GM23338 (cell line): ENCODE measurements around the gene IRAK1. TPM values are rescaled to one million over a fixed set of nuclear protein-coding genes. Genes with fewer than 3 reads are reported as not detected.

ENCODE experiments used
- ATAC-seq: fragments of 200-7000 bp; cut with Tn5 transposase; 3 replicates; pipeline ENCODE4 v1.9.1; 2020
- DNase-seq: peaks from one replicate; pipeline ENCODE4 v3.0.0-alpha.2; 2015; ENCODE audit warnings: low spot score
- H2AFZ ChIP-seq: fragments of 200-600 bp; sonication (generic); 2 replicates; pipeline ENCODE4 v1.8.0; 2016; ENCODE audit warnings: antibody characterized with exemption, mild to moderate bottlenecking, moderate library complexity
- H3F3A ChIP-seq: fragments of 200-600 bp; sonication (generic); replicated peaks from 2 replicates; pipeline ENCODE4 v1.8.0; 2017; ENCODE audit warnings: antibody characterized with exemption, mixed run types, low read depth
- H3K27ac ChIP-seq: fragments of 200-600 bp; sonication (generic); 2 replicates; pipeline ENCODE4 v1.6.1; 2016; ENCODE audit warnings: low read depth
- H3K27me3 ChIP-seq: fragments of 200-600 bp; sonication (generic); 2 replicates; pipeline ENCODE4 v1.8.0; 2016; ENCODE audit warnings: mild to moderate bottlenecking, mixed run types, moderate library complexity; ENCODE audit not compliant: insufficient read depth
- H3K36me3 ChIP-seq: fragments of 200-600 bp; sonication (generic); 2 replicates; pipeline ENCODE4 v1.8.0; 2016; ENCODE audit warnings: mild to moderate bottlenecking; ENCODE audit not compliant: insufficient read depth
- H3K4me1 ChIP-seq: fragments of 200-600 bp; sonication (generic); 2 replicates; pipeline ENCODE4 v1.8.0; 2016; ENCODE audit warnings: mild to moderate bottlenecking, moderate library complexity; ENCODE audit not compliant: insufficient read depth
- H3K4me2 ChIP-seq: fragments of 200-600 bp; sonication (generic); 2 replicates; pipeline ENCODE4 v1.7.1; 2017; ENCODE audit warnings: mixed run types
- H3K4me3 ChIP-seq: fragments of 200-600 bp; sonication (generic); 2 replicates; pipeline ENCODE4 v1.6.1; 2016; ENCODE audit warnings: mixed run types
- H3K79me2 ChIP-seq: fragments of 200-600 bp; sonication (generic); replicated peaks from 2 replicates; pipeline ENCODE4 v1.8.0; 2017; ENCODE audit warnings: mild to moderate bottlenecking; ENCODE audit not compliant: insufficient read depth
- H3K9me2 ChIP-seq: fragments of 200-600 bp; sonication (generic); 2 replicates; pipeline ENCODE4 v1.8.0; 2017; ENCODE audit not compliant: insufficient read depth
- H4K20me1 ChIP-seq: fragments of 200-600 bp; sonication (generic); replicated peaks from 2 replicates; pipeline ENCODE4 v1.8.0; 2017; ENCODE audit warnings: mild to moderate bottlenecking; ENCODE audit not compliant: insufficient read depth
- H3K27ac Mint-ChIP-seq: 2 replicates; pipeline ENCODE4 v1.8.0; 2020; ENCODE audit warnings: inconsistent platforms, mild to moderate bottlenecking, moderate library complexity, mixed read lengths
- H3K27me3 Mint-ChIP-seq: 3 replicates; pipeline ENCODE4 v1.8.0; 2022; ENCODE audit warnings: low read depth, mild to moderate bottlenecking, moderate library complexity, mixed read lengths, inconsistent platforms; ENCODE audit not compliant: insufficient read depth, poor library complexity
- H3K36me3 Mint-ChIP-seq: 3 replicates; pipeline ENCODE4 v1.8.0; 2021; ENCODE audit warnings: low read depth, mild to moderate bottlenecking, inconsistent platforms, moderate library complexity, mixed read lengths
- H3K4me1 Mint-ChIP-seq: 3 replicates; pipeline ENCODE4 v1.8.0; 2020; ENCODE audit warnings: mild to moderate bottlenecking, inconsistent platforms, mixed read lengths
- H3K4me3 Mint-ChIP-seq: 3 replicates; pipeline ENCODE4 v1.8.0; 2021; ENCODE audit warnings: moderate library complexity, mild to moderate bottlenecking, inconsistent platforms, mixed read lengths
- H3K9me3 Mint-ChIP-seq: 3 replicates; pipeline ENCODE4 v1.8.0; 2020; ENCODE audit warnings: moderate library complexity, mild to moderate bottlenecking, inconsistent platforms, mixed read lengths
- CREB1 ChIP-seq: fragments of 250-450 bp; sonication (Bioruptor Pico); IDR thresholded peaks from 2 replicates; pipeline ENCODE4 v1.5.0; 2020; ENCODE audit warnings: low read depth, mild to moderate bottlenecking, moderate library complexity
- EZH2 ChIP-seq: fragments of 200-600 bp; sonication (generic); IDR thresholded peaks from one replicate; pipeline ENCODE4 v1.8.0; 2017; ENCODE audit warnings: antibody characterized with exemption, mild to moderate bottlenecking, low read depth; ENCODE audit not compliant: unreplicated experiment
- NANOG ChIP-seq: IDR thresholded peaks from 2 replicates; pipeline ENCODE4 v1.6.1; 2016; ENCODE audit warnings: antibody characterized with exemption, borderline replicate concordance
- POLR2AphosphoS5 ChIP-seq: IDR thresholded peaks from 2 replicates; pipeline ENCODE4 v1.6.1; 2016; ENCODE audit warnings: antibody characterized with exemption, low read depth
- STAT1 ChIP-seq: IDR thresholded peaks from one replicate; pipeline ENCODE4 v1.6.1; 2016; ENCODE audit warnings: antibody characterized with exemption; ENCODE audit not compliant: unreplicated experiment
- ZNF114 ChIP-seq: fragments of 250-450 bp; sonication (Bioruptor Pico); IDR thresholded peaks from 2 replicates; pipeline ENCODE4 v1.5.0; 2020; ENCODE audit warnings: mild to moderate bottlenecking, moderate library complexity
- polyA plus RNA-seq: library from polyadenylated mRNA; unstranded; fragments of >200 nt; fragmentation: Nextera tagmentation; extraction: Ambion mirVana; gene quantifications from 2 replicates; pipeline ENCODE4 v1.2.1, GENCODE V29; 2016
- total RNA-seq: library from RNA; depleted of rRNA; stranded (reverse); fragments of >200 nt; shearing (Covaris generic); gene quantifications from 2 replicates; pipeline ENCODE4 v1.2.3, GENCODE V29; 2014
- TF ChIP-seq, protein P1 (sequence below), 2 experiments: fragments of 200-600 bp in 1 of 2; sonication (generic) in 1 of 2; conservative IDR thresholded peaks; 2 replicates each; pipeline versions ENCODE4 v1.5.1 to v1.6.1; 2016 to 2017; ENCODE audit warnings: antibody characterized with exemption in 2 of 2, low read depth in 2 of 2, mild to moderate bottlenecking in 2 of 2, moderate library complexity in 1 of 2
- TF ChIP-seq, protein P2 (sequence below): fragments of 250-450 bp; sonication (Bioruptor Pico); IDR thresholded peaks from 2 replicates; pipeline ENCODE4 v1.5.0; 2020; ENCODE audit warnings: mild to moderate bottlenecking, moderate library complexity
- TF ChIP-seq, protein P3 (sequence below): IDR thresholded peaks from 2 replicates; pipeline ENCODE4 v1.6.1; 2016; ENCODE audit warnings: antibody characterized with exemption

Gene IRAK1
- total and polyA plus RNA-seq, 2 experiments from 2014 or later, result 21.6 to 38.0 TPM

DNA sequence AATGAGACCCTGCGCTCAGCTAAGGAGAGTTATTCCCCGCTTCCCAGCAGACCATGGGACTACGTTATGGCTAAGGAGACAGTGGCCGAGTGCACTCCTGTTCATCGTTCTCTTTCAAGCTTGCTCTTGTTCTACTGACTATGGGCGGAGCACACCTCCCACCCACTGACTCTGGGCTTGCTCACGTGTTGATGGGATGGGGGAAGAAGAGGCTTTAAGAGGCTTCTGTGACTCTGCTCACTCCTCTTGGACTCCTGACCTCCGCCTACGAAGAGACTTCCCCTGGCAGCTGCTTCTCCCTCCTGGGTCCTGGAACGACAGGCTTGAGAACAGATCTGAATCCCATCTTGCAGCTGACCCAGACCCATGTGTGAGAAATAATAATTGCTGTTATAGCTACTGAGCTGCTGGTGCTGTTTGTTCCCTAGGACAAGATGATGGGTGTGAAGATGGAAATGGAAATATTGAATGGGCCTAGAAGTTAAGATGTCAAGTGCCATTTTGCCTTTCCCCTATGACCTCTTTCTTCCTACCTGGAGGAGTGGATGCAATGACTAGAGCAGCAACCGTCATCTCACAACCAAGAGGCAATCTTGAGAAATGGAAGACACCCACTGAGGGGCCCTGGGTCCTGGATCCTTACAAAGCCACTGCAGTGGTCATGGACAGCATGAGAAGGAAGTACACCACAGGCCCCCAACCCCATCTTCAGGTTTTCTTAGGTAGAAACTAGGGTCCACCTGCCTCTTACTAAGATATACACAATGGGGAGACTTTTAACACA lies 38.7 kb upstream of the IRAK1 start:
- peaks cover 70% of the 10 kb centered on the region for H3K79me2 ChIP-seq
- no peaks in the 10 kb centered on the region for H3K27me3 Mint-ChIP-seq
- no peaks in the 10 kb centered on the region; the same call in 1 of the 2 replicates for H4K20me1 ChIP-seq

More for the DNA sequence above, 38.7 kb upstream of the IRAK1 start:
- DNase-seq (no peak), ATAC-seq (no peak)
- Histone ChIP-seq H3K4me1 (no peaks in the 10 kb centered on the region), H3K36me3 (no peaks in the 10 kb centered on the region), H2AFZ (no peak overlapping the region), H3F3A (no peaks in the 10 kb centered on the region), H3K27me3 (no peaks in the 10 kb centered on the region), H3K4me2 (no peak overlapping the region), H3K9me2 (no peaks in the 10 kb centered on the region), H3K27ac (no peak overlapping the region), H3K4me3 (no peak overlapping the region)
- TF ChIP-seq CREB1 (CRISPR knock-in tag) (no peak), STAT1 (no peak), ZNF114 (no peak), POLR2AphosphoS5 (no peak), EZH2 (no peak), NANOG (no peak)
- TF ChIP-seq, protein P1, sequence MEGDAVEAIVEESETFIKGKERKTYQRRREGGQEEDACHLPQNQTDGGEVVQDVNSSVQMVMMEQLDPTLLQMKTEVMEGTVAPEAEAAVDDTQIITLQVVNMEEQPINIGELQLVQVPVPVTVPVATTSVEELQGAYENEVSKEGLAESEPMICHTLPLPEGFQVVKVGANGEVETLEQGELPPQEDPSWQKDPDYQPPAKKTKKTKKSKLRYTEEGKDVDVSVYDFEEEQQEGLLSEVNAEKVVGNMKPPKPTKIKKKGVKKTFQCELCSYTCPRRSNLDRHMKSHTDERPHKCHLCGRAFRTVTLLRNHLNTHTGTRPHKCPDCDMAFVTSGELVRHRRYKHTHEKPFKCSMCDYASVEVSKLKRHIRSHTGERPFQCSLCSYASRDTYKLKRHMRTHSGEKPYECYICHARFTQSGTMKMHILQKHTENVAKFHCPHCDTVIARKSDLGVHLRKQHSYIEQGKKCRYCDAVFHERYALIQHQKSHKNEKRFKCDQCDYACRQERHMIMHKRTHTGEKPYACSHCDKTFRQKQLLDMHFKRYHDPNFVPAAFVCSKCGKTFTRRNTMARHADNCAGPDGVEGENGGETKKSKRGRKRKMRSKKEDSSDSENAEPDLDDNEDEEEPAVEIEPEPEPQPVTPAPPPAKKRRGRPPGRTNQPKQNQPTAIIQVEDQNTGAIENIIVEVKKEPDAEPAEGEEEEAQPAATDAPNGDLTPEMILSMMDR (conservative IDR thresholded peaks at IDR 0.05; ENCODE audit: low read depth in 2 of 2), result no peak
- TF ChIP-seq, protein P2, sequence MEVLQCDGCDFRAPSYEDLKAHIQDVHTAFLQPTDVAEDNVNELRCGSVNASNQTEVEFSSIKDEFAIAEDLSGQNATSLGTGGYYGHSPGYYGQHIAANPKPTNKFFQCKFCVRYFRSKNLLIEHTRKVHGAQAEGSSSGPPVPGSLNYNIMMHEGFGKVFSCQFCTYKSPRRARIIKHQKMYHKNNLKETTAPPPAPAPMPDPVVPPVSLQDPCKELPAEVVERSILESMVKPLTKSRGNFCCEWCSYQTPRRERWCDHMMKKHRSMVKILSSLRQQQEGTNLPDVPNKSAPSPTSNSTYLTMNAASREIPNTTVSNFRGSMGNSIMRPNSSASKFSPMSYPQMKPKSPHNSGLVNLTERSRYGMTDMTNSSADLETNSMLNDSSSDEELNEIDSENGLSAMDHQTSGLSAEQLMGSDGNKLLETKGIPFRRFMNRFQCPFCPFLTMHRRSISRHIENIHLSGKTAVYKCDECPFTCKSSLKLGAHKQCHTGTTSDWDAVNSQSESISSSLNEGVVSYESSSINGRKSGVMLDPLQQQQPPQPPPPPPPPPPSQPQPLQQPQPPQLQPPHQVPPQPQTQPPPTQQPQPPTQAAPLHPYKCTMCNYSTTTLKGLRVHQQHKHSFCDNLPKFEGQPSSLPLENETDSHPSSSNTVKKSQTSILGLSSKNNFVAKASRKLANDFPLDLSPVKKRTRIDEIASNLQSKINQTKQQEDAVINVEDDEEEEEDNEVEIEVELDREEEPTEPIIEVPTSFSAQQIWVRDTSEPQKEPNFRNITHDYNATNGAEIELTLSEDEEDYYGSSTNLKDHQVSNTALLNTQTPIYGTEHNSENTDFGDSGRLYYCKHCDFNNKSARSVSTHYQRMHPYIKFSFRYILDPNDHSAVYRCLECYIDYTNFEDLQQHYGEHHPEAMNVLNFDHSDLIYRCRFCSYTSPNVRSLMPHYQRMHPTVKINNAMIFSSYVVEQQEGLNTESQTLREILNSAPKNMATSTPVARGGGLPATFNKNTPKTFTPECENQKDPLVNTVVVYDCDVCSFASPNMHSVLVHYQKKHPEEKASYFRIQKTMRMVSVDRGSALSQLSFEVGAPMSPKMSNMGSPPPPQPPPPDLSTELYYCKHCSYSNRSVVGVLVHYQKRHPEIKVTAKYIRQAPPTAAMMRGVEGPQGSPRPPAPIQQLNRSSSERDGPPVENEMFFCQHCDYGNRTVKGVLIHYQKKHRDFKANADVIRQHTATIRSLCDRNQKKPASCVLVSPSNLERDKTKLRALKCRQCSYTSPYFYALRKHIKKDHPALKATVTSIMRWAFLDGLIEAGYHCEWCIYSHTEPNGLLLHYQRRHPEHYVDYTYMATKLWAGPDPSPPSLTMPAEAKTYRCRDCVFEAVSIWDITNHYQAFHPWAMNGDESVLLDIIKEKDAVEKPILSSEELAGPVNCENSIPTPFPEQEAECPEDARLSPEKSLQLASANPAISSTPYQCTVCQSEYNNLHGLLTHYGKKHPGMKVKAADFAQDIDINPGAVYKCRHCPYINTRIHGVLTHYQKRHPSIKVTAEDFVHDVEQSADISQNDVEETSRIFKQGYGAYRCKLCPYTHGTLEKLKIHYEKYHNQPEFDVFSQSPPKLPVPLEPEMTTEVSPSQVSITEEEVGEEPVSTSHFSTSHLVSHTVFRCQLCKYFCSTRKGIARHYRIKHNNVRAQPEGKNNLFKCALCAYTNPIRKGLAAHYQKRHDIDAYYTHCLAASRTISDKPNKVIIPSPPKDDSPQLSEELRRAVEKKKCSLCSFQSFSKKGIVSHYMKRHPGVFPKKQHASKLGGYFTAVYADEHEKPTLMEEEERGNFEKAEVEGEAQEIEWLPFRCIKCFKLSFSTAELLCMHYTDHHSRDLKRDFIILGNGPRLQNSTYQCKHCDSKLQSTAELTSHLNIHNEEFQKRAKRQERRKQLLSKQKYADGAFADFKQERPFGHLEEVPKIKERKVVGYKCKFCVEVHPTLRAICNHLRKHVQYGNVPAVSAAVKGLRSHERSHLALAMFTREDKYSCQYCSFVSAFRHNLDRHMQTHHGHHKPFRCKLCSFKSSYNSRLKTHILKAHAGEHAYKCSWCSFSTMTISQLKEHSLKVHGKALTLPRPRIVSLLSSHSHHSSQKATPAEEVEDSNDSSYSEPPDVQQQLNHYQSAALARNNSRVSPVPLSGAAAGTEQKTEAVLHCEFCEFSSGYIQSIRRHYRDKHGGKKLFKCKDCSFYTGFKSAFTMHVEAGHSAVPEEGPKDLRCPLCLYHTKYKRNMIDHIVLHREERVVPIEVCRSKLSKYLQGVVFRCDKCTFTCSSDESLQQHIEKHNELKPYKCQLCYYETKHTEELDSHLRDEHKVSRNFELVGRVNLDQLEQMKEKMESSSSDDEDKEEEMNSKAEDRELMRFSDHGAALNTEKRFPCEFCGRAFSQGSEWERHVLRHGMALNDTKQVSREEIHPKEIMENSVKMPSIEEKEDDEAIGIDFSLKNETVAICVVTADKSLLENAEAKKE (CRISPR knock-in tag), result no peak
- TF ChIP-seq, protein P3, sequence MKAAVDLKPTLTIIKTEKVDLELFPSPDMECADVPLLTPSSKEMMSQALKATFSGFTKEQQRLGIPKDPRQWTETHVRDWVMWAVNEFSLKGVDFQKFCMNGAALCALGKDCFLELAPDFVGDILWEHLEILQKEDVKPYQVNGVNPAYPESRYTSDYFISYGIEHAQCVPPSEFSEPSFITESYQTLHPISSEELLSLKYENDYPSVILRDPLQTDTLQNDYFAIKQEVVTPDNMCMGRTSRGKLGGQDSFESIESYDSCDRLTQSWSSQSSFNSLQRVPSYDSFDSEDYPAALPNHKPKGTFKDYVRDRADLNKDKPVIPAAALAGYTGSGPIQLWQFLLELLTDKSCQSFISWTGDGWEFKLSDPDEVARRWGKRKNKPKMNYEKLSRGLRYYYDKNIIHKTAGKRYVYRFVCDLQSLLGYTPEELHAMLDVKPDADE, result no peak
- Mint-ChIP-seq H3K9me3 (no peaks in the 10 kb centered on the region), H3K36me3 (peaks cover 14% of the 10 kb centered on the region), H3K4me3 (no peak overlapping the region), H3K4me1 (peaks cover 18% of the 10 kb centered on the region), H3K27ac (no peak overlapping the region)
